Fibroblast of peridontal ligament (primary cell): ENCODE measurements around the gene PKNOX2.

ENCODE experiments used
- DNase-seq: peaks from one replicate; pipeline ENCODE4 v3.0.0-alpha.2; 2010; ENCODE audit errors: extremely low read depth

Gene PKNOX2, protein sequence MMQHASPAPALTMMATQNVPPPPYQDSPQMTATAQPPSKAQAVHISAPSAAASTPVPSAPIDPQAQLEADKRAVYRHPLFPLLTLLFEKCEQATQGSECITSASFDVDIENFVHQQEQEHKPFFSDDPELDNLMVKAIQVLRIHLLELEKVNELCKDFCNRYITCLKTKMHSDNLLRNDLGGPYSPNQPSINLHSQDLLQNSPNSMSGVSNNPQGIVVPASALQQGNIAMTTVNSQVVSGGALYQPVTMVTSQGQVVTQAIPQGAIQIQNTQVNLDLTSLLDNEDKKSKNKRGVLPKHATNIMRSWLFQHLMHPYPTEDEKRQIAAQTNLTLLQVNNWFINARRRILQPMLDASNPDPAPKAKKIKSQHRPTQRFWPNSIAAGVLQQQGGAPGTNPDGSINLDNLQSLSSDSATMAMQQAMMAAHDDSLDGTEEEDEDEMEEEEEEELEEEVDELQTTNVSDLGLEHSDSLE

DNA sequence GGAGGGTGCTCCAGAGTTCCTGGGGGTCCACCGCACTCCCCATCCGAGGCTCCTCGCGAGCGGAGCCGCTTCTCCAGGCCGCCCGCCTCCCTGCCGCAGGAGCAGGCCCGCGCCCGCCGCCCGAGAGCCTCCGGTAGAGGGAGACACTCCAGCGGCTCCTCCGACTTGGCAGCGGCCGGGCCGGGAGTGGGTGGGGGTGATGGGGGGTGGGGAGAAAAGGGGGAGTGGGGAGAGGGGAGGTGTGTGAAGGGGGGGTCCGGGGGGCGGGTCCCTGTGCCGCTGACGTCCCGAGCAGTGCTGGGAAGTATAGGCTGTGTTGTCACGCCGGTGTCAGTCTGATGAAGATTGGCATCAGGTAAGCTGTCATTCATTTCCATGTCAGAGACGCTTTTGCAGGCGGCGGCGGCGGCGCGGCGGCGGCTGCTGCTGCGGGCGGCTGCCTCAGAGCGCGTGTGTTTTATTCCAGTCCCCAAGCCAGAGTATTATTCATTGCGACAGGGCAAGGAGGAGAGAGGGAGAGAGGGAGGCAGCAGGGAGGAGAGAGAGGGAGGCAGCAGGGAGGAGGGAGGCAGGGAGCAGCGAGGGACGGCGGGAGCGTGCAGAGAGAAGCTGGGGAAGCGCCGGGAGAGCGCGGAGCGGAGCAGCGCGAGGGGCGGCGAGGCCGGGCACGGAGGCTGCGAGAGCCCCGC, at the start of gene PKNOX2:
Gene PKNOX2 (plus strand): TSS at position 330 of the 689 bp plus-strand sequence. CDS start 186,555 bp downstream, outside the sequence.
- DNase-seq, result peak; percentile 35

DNA sequence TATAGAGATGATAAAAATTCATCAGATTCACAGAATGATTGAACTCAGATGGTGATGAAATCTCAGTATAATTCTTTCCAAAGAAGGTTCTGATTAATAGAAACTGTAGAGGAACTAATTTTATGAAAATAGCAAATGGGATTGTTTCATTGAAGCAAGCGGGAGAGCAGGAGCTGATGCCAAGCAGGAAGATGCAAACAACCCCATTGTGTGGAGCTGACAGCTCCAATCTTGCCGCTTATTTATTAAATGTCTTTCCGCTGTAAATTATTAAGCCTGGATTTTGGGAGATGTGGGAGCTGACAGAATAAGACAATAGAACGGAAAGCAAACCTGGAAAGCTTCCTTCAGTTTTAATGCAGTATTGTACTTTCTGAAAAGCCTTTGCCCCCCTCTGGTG, 47.1 kb upstream of the PKNOX2 start:
- no peak for DNase-seq

DNA sequence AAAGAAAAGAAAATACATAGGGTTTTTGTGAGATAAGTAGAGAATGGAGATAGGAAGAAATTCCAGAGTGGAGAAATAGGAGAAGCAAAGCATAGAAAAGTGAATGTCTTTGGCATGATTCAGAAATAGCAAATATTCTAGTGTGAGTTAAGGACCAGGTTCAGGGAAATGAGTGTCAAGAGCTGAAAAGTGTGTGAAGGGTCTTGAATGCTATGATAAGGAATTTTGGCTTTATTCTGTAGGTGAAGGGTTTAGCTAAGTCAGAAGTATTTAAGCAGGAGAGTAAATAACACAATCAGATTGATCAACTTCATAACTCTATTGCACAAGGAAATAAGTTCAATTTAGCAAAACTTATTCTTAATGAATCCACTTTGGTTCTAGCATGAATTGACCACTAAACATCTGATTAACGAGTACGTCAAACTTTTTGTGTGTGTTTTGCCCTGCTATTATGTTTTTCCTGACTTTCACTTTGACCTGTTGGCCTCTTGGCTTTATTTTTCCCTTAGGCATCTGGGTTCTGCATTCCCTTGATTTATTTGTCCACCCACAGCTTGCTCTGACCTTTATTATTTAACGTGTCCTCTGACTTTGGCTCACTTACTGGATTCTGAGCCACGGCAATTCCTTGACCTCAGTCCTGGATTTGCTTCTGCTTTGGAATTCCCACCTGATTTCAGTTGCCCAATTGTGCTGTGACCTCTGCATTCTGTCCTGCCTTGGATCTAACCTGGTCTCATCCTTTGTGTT, 41.2 kb upstream of the PKNOX2 start:
- DNase-seq, result no peak

DNA sequence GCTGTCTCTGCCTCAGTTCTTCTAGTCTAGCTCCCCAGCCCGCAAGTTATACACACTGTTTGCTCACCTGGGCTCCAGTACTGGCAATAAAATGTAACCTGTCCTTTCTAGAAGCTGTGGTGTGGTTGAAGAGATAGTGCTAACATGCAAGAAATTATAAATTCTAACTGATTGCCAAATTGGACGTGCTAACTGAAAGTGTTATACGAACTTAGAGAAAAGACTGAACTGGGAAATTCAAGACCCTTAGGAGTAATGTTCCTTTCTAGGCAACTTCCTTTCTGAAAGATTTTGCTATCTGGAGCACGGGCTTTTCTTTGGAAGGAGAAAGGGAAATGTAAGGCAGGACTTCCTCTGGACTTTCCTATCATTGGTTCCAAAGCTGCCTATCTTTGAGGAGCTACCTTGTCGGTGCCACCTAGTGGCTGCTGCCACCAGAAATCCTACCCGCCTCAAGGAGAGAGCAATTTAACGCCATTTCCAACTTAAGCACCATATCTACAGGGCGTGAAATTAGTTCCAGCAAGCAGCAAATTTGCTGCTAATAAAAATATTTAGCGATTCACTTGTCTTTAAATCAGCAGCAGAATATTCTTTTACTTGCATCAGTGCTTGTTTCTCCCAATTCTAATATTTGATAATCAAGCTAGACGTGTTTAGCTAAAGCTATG, 40.5 kb upstream of the PKNOX2 start:
- DNase-seq, result peak; percentile 74

DNA sequence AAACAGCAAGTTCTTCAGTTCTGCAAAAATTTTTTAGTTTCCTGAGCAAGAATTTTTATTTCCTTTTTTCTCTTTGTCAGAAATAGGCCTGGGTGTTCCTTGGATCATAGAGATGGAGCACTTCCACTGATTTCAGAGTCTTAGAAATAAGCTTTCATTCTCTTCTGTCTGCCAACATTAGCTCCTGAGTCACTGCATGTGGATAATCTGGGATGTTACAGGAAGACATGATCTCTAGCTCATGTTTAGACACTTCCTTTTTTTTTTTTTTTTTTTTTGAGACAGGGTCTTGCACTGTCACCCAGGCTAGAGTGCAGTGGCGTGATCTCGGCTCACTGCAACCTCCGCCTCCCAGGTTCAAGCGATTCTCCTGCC, 39.9 kb upstream of the PKNOX2 start:
- DNase-seq, result no peak

DNA sequence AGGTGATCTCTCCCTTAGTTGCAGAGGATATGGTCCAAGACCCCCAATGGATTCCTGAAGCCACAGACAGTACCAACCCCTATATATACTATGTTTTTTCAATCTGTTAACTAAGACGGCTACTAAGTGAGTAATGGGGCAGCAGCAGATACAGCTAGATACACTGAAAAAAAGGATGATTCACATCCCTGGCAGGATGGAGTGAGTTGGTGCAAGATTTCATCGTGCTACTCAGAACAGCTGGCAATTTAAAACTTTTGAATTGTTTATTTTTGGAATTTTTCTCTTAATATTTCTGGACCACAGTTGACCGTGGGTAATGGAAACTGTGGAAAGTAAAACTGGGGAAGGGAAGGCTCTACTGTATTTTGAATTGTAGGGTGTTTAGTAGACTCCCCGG, 36.1 kb upstream of the PKNOX2 start:
- DNase-seq, result peak; percentile 90

DNA sequence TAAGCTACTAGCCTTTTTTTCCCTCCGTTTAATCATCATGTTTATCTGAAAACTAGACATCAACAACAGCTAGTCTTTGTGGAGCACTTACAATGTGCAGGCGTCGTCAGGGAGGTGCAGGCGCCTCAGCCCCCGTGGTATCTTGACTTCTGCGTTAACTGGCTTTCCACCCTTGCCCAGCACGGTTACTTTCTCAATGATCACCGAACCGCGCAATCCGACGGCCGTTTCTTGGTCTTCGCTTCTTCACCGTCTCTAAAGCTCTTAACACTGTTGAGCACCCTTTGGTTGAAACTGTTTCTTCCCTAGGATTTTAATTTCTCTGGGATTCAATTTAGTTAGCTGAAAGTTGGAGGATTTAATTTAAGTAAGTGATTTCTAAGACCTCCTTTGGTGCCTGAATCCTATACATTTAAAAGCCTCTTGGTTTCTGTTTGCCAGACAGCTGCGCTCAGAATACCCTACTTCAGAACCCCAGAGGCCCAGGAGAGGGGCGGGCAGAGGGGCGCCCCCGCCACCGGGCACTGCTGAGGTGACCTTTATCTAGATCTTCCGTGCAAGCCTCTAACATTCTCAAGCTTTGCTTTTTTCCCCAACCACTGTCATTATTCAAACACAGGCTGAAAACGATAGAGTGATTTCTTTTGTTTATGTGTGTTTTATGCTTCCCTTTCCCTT, 35.1 kb upstream of the PKNOX2 start:
- no peak for DNase-seq

DNA sequence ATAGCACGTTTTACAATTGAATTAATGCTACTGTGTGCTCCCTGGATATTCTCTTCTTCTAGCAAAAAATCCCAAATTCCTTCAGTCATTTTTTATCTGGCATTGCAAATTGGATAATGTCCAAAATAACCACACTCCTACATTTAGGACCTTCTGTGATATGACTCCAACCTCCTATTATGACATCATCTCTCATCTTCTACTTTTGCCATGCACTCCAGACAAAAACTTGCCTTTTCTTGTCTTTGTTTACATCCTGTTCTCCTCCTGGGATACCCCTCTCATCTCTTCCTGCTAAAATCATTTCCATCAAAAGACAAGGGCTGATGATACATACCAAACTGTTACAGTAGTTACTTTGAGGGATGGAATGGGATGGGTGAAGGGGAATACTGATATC, 32.5 kb upstream of the PKNOX2 start:
- DNase-seq, result peak; percentile 10

DNA sequence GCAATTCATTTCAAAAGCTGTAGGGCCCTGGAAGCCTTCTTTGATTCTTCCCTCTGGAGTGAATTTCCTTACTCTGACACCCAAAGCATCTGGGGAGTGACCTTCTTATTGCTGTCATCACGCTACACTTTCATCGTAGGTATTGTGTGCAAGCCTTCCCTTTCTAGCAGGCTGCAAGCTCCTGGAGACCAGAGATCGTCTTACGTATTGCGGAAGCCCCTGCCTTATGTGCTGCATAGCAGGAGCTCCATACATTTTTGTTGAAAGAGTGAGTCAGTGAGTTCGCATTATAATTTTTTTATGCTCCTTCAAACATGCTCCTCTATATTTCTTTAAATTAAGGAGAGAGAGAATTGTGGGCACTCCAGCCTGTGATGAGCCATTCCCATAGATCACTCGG, 32.0 kb upstream of the PKNOX2 start:
- no peak for DNase-seq

DNA sequence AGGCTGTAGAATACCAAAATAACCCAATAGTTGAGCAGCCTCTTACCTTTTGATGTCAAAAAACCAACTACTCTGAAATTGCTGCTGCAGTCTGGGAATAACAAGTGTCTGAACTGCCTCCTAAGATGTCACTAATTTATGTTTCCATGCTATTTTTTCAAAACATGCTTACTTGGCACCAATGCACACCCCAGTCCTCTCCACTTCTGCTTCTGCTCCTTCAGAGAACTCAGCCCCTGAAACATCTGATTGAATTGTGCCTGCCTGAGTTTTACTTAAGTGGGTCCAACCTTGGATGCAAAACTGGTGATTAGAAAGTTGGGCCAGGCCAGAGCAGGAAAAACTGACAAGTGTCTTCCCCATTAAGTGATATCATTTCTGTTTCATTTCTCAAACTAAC, 28.6 kb upstream of the PKNOX2 start:
- DNase-seq, result no peak

DNA sequence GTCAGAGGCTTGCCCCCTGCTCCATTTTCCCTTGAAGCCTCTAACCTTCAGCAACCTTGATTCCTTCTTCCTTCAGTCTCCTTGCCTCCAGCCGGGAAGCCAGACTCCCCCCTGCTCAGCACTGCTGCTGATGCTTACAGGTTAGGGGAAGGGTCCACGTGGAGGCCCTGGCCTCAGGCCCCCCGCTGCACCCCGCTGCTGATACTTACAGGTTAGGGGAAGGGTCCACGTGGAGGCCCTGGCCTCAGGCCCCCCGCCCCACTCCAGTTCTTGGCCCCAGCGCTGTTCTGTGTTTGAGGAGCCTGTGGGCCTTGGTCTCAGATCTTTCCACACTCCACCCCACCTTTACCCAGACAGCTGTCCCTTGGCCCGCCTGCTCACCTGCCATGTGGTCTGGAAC, 25.6 kb upstream of the PKNOX2 start:
- no peak for DNase-seq

DNA sequence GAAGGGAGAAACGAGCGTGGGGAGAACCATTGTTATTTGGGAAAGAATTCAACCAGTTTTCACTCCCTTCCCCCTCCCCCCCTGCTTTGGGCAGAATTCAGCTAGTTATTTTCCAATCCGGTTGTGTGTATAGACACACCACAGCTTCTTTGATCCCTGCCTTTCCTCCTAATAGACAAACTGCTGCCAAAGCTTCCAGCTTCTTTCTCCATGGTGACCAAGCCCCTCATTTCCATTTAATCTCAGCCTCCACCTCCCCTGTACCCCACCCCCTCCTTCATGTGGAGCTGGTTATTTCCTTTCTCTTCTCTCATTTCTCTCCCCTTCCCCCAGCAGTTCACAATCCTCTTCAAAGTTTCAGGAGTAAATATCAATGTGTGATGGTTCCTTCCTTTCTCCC, 24.8 kb upstream of the PKNOX2 start:
- DNase-seq, result no peak

DNA sequence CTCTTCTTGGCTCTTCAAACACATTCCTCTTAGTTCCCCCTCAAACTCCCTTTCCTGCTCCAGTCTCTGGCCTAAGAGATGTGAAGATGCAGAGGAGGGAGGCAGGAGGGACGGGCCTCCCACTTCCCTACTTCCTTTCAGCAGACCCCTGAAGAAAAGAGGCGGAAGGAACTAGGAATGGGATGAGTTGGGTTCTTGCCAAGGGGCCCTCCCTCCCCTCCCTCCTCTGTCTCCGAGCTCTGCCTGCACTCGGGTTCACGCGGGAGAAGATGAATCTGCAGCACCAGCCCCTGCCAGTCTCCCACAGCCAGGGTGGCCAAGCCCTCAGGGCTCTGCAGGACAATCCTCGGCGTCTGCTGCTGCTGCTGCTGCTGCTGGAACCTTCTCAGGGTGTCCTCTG, 24.3 kb upstream of the PKNOX2 start:
- no peak for DNase-seq

DNA sequence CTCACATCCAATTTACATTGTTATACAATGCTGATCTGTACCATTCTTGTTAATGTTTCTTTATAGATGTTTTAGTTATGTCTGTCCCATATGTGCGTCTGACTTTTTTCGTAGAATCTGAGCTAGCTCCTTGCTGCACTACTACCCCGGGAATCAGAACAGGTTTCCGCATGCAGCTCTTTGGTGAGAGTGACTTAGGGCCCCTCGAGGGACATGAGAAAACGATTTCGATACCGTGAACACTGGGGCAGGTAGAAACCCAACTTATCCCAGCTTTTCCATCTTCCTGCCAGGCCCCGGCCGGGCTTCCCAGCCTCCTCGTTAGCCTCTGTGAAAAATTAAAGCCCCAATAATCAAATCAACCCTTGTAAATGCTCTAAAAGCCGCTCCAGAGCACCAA, 23.4 kb upstream of the PKNOX2 start:
- no peak for DNase-seq

DNA sequence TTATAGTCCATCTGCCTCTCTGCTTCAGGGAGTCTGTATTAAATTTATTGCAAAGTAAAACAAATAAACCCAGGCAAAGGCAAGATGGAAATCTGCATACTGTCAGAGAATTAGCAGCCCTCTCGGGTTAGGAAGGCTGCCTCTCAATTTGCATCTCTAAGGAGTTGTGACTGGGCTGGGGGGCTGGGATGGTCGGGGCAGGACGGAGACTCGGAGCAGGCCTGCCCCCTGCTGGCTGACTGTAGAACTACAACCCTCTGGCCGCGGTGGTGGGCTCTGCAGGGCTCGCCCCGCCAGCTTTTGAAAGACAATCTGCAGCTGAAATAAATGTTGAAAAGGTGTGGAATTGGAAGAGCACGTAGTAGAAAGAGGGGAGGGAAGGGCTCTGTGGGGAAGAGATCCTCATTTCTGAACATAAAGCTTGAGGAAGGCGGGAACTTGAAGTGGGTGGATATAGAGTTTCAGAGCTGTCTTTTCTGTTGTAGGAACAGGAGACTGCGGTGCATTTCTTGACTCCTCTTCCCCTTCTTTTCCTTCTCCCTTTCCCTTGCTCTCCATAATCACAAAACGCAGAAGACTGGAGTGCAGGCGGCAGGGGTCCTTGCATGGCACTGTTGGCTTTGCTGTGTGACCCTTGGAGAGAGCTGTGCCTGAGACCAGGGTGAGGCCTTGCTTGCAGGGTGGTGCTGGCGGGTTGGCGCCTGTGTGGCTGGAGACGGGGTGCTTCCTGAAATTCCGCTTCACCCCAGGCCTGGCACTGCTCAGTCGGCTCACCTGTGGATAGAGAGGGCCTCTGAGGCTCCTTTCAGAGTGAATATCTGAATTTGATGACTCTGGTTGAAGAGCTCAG, 22.6 kb upstream of the PKNOX2 start:
- peak; percentile 39 for DNase-seq

DNA sequence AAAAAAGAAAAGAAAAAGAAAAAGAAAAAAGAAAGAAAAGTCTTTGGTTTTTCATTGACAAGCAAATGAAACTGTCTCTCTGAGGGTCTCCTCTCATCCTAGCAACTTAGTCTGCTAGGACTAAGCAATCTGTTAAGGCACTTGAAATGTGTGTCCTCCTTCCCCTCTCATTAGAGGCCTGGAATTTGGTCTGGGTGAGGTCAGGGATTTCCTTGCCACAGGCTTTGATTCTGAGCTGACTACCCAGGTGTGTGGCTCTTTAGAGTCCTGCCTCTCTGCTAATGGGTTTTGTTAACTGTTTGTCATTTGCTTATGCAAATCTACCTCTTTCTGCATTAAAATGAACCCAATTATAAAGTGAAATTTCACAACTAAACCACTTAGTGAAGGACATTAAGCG, 18.3 kb upstream of the PKNOX2 start:
- no peak for DNase-seq

DNA sequence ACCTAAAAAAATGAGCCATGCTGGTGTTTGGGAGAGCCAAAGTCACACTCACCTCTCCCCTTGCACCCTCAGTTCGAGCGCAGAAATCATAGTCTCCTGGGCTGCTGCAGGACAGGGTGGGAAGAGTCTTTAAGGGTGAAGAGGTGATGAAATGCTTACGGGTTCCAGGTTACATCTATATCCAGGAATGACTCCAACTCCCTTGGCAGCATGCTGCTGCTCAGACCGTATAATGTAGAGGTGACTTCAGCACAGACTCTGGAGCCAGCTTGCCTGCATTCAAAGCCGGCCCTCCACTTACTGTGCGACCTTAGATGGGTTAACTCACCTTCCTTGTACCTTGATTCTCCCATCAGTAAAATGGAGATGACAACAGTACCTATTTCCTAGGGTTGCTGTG, 17.3 kb upstream of the PKNOX2 start:
- no peak for DNase-seq

DNA sequence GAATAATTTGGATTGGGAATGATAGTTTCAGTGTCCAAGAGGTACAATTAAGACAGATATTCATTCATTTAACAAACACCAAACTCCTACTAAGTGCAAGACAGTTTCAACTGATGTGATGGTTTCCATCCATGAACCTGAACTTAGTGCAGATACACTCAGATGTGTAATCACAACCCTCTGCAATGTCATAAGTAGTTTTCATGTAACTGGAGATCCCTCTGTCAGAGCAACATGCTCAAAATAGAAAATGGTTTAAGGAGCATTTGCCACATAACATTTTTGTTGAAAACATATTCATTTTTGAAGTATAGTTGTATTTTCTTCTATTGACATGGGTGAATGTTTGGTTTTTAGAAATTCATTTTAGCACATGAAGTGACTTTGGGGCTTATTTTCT, 16.5 kb upstream of the PKNOX2 start:
- no peak for DNase-seq

DNA sequence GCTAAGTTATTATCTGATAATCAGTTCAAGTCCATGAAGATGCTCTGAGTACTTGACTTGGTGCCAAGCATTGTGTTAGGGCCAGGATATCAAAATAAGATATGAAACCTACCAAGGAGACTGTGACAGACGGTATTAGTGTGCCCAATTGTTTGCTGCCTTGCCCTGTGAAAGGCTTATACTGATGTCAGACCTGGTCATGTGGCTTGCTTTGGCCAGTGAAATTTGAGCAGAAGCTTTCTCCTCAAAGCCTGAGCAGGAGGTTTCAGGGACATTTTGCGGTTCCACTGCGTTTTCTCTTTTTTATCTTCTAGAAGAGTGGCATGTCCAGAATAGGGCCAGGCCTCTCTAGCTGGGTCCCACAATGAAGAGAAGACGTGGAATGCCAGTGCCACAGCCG, 15.8 kb upstream of the PKNOX2 start:
- DNase-seq, result no peak

DNA sequence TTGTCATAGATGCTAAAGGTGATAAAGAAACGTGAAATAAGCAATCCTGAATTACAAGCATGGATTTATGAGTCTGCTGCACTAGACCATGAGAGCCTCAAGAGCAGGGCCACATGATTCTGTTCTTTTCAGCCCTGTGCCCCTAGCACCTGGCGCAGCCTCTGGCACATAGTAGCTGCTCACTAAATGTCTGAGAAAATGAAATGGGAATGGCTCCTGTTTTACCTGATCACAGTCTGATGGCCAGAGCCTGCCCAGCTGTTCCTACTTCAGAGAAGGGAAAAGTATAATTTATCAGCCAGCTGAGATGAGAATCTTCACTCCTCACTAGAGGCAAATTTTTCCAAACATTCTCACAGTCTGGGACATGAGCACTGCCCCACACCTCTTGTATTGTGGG, 10.7 kb upstream of the PKNOX2 start:
- no peak for DNase-seq
